Activated B cell treated with CpG ODN at 0.5 μM for 24 hours (primary cell): ENCODE data around the gene AP2A2. TPM values are rescaled to one million over a fixed set of nuclear protein-coding genes. Genes with fewer than 3 reads are reported as not detected.

ENCODE experiments used
- ATAC-seq: fragments of 200-7000 bp; cut with Tn5 transposase; one replicate; pipeline ENCODE4 v1.10.0; 2021; ENCODE audit warnings: low read depth, mild to moderate bottlenecking, moderate library complexity
- CTCF ChIA-PET: fragments of 350-600 bp; sonication (Branson Sonifier 250); formaldehyde crosslinking; loops from one replicate; lab custom pipeline; 2021; ENCODE audit warnings: antibody characterized with exemption; lab: Charles Lee
- POLR2A ChIA-PET: fragments of 350-600 bp; sonication (Branson Sonifier 250); formaldehyde crosslinking; loops from one replicate; lab custom pipeline; 2021; ENCODE audit warnings: antibody characterized with exemption; lab: Charles Lee
- DNase-seq: peaks from one replicate; pipeline ENCODE4 v3.0.0; 2022
- H3K27ac Mint-ChIP-seq: one replicate; pipeline ENCODE4 v1.8.0; 2020; ENCODE audit warnings: mixed read lengths
- H3K27me3 Mint-ChIP-seq: one replicate; pipeline ENCODE4 v1.8.0; 2021; ENCODE audit warnings: mixed read lengths
- H3K36me3 Mint-ChIP-seq: one replicate; pipeline ENCODE4 v1.8.0; 2021; ENCODE audit warnings: low read depth, mixed read lengths
- H3K4me1 Mint-ChIP-seq: one replicate; pipeline ENCODE4 v1.8.0; 2021; ENCODE audit warnings: mixed read lengths
- H3K4me3 Mint-ChIP-seq: one replicate; pipeline ENCODE4 v1.8.0; 2020; ENCODE audit warnings: mild to moderate bottlenecking, mixed read lengths
- H3K9me3 Mint-ChIP-seq: one replicate; pipeline ENCODE4 v1.8.0; 2020; ENCODE audit warnings: mixed read lengths
- CTCF ChIP-seq: fragments of 200-600 bp; IDR thresholded peaks from one replicate; pipeline ENCODE4 v1.8.0; 2022; ENCODE audit warnings: antibody characterized with exemption, mild to moderate bottlenecking
- intact Hi-C: fragments of 100-400 bp; cut with micrococcal nuclease; formaldehyde crosslinking; loops from one replicate; pipeline ENCODE4 v1.15.1; 2024
- total RNA-seq: library from RNA; stranded (reverse); gene quantifications from 2 replicates; pipeline ENCODE4 v1.2.3, GENCODE V29; 2022

The AP2A2 gene
- total RNA-seq, 1 donor from 2014 or later, result 49.6 TPM

GRCh38 chr11:1047595-1048156, 122.0 kb downstream of the AP2A2 start:
- ChIA-PET CTCF (no interaction called here), POLR2A (interaction anchor here (0.7 kb wide), 1 partner anchor 17 kb away, joined by 3 read pairs; no protein-coding TSS in a partner anchor)
- no peak for ATAC-seq
- Mint-ChIP-seq H3K36me3 (no peaks in the 10 kb centered on the region), H3K27me3 (peaks cover 10% of the 10 kb centered on the region), H3K27ac (no peak overlapping the region), H3K4me1 (no peaks in the 10 kb centered on the region), H3K4me3 (no peak overlapping the region), H3K9me3 (peaks cover 2% of the 10 kb centered on the region)
- intact Hi-C loops, result no loop called here
- TF ChIP-seq CTCF, result no peak
- DNase-seq, result no peak

DNA sequence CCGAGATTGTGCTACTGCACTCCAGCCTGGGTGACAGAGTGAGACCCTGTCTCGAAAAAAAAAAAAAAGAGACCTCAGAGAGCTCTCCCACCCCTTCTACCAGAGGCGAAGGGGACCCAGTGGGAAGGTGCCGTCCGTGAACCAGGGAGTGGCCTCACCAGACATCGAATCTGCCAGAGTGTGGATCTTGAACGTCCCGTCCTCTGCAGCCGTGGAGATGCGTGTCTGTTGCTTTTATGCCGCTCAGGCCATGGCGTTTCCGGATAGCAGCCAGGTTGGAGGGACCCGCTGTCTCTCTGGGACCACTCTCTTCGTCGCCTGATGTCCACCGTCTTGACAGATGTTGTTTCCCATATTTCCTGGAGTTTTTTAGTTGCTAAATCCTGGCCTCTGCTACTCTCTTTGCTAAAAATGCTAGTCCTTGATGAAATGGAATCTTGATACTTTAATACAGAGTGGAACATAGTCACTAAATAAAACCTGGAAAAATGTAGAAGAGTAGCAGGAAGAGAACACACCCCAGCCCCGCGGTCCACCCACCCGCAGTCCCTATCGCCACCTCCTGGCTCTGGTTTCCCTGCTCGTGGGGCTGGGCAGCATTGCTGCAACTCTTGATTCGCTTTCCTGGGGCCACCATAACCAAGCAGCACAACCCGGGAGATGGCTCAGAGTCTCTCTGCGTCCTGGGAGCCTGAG, 122.9 kb downstream of the AP2A2 start:
- Mint-ChIP-seq H3K4me1 (no peaks in the 10 kb centered on the region), H3K9me3 (peaks cover 2% of the 10 kb centered on the region), H3K4me3 (no peak overlapping the region), H3K27me3 (peaks cover 10% of the 10 kb centered on the region), H3K27ac (no peak overlapping the region), H3K36me3 (no peaks in the 10 kb centered on the region)
- no peak for TF ChIP-seq CTCF
- ATAC-seq (no peak), DNase-seq (no peak)
- ChIA-PET POLR2A (interaction anchor here (0.7 kb wide), 1 partner anchor 16 kb away, joined by 3 read pairs; no protein-coding TSS in a partner anchor), CTCF (no interaction called here)
- intact Hi-C loops, result no loop called here

DNA sequence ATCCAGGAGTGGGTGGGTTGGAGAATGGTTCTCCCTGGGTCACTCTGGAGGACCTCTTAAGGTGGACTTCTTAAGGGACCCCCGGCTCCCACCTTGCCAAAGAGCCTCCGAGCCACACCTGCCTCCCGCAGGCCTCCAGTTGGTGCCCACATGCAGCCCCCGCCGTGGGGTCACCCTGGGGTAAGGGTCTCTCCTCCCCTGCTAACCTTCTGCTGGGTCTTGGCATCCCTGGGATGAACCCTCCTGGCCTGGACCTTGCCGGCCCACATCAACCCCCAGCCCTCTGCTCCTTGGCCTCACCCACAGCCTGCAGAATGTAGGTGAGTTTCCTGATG, 123.4 kb downstream of the AP2A2 start:
- peaks cover 2% of the 10 kb centered on the region for H3K9me3 Mint-ChIP-seq
- POLR2A ChIA-PET, result no interaction called here
- intact Hi-C loops, result no loop called here
- ATAC-seq (no peak), DNase-seq (no peak)
- no peak overlapping the region for H3K4me3 Mint-ChIP-seq
- no peak overlapping the region for H3K27ac Mint-ChIP-seq
- H3K36me3 Mint-ChIP-seq, result no peaks in the 10 kb centered on the region
- CTCF ChIA-PET, result no interaction called here
- peaks cover 10% of the 10 kb centered on the region for H3K27me3 Mint-ChIP-seq
- no peaks in the 10 kb centered on the region for H3K4me1 Mint-ChIP-seq
- TF ChIP-seq CTCF, result no peak

- Mint-ChIP-seq H3K9me3 (peaks cover 2% of the 10 kb centered on the region), H3K27me3 (peaks cover 10% of the 10 kb centered on the region), H3K27ac (no peak overlapping the region), H3K4me1 (no peaks in the 10 kb centered on the region), H3K36me3 (no peaks in the 10 kb centered on the region), H3K4me3 (no peak overlapping the region)
- ATAC-seq, result no peak
- DNase-seq, result no peak
- ChIA-PET POLR2A (no interaction called here), CTCF (no interaction called here)
- TF ChIP-seq CTCF, result no peak
- intact Hi-C loops, result no loop called here
Observed at GRCh38 chr11:1049431-1049891, 123.8 kb downstream of the AP2A2 start.

- H3K36me3 Mint-ChIP-seq, result no peaks in the 10 kb centered on the region
- H3K4me1 Mint-ChIP-seq, result no peaks in the 10 kb centered on the region
- peaks cover 10% of the 10 kb centered on the region for H3K27me3 Mint-ChIP-seq
- H3K4me3 Mint-ChIP-seq, result no peak overlapping the region
- POLR2A ChIA-PET, result no interaction called here
- no peak overlapping the region for H3K27ac Mint-ChIP-seq
- intact Hi-C loops, result loop anchor here (2.0 kb wide), 1 partner anchor 139 kb away; the partner anchor contains the start of gene CHID1
- peaks cover 1% of the 10 kb centered on the region for H3K9me3 Mint-ChIP-seq
- TF ChIP-seq CTCF, result no peak
- no peak for DNase-seq
- no peak for ATAC-seq
- CTCF ChIA-PET, result interaction anchor here (2.4 kb wide), 1 partner anchor 202 kb away, joined by 11 read pairs; no protein-coding TSS in a partner anchor
Observed at GRCh38 chr11:1049911-1050580, 124.4 kb downstream of the AP2A2 start.
